GM21360 (cell line): Measurements from ENCODE around the gene EIF4E.
"Not testable (repeated sequence)": the region's sequence is repeated elsewhere in the genome, so short reads cannot be mapped to it uniquely, and the experiment has no call there.

ENCODE experiments used
- ATAC-seq: cut with Tn5 transposase; IDR thresholded peaks from one replicate; pipeline ENCODE4 v1.9.1; 2021; ENCODE audit warnings: mild to moderate bottlenecking, moderate library complexity; ENCODE audit not compliant: unreplicated experiment

EIF4E gene

DNA sequence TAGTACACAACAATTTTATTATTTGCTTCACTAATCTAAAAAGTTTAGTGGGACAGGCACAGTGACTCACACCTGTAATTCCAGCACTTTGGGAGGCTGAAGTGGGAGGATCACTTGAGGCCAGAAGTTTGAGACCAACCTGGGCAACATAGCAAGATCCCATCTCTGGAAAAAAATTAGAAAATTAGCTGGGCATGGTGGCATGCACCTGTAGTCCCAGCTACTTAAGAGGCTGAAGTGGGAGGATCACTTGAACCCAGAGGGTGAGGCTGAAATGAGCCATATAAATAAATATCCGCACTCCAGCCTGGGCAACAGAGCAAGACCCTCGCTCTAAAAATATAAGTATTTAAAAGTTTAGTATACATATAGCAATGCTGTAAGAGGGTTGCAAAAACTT, 42.6 kb downstream of the EIF4E start:
- not testable (repeated sequence) for ATAC-seq

DNA sequence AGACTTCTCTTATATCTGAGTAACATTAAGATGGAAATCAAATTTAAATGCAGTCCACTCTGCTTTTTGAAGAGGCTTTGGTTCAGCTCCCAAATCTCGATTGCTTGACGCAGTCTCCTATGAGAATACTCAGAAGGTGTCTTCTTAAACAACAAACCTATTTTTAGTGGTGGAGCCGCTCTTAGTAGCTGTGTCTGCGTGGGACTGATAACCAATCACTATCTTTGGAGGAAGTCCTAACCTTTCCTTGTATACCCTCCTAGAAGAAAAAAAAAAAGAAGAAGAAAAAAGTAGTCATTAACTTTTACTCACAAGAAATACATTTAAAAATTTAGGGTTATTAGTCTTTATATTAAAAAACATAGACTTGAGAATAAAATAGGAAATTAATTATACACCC, 48.0 kb downstream of the EIF4E start:
- not testable (repeated sequence) for ATAC-seq

DNA sequence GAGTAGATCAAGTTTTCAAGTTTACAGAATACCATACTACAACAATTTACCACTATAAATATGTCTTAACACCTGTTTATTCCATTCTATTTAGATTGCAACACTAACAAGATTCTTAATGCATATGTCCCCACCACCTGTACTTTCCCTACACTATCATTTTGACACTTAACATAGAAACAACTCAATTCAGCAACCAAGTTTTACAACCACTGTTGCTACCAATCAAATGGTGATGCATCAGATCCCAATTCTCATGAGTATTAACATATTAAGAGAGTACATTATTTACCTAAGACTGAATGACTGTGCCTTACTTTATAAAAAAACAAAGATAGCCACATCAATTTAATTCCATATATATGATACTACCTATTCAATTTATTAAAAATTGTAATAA, 49.4 kb downstream of the EIF4E start:
- no peak for ATAC-seq

DNA sequence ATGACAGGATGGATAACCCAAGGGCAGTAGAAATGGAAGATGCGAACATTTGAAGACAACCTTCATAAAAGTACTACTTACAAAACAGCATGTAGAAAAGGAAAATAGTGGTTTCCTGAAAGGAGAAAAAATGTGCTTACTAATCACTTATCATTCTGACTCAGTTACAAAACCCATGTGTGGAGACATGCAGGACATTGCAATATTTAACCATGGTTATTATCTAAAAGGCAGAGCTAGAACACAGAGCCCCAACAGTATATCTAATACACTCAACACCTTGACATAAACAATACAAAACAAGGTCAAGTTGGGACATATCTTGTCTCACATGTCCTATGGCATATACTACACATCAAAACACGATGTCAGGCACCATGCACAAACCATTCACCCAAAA, 55.9 kb downstream of the EIF4E start:
- ATAC-seq: no peak

DNA sequence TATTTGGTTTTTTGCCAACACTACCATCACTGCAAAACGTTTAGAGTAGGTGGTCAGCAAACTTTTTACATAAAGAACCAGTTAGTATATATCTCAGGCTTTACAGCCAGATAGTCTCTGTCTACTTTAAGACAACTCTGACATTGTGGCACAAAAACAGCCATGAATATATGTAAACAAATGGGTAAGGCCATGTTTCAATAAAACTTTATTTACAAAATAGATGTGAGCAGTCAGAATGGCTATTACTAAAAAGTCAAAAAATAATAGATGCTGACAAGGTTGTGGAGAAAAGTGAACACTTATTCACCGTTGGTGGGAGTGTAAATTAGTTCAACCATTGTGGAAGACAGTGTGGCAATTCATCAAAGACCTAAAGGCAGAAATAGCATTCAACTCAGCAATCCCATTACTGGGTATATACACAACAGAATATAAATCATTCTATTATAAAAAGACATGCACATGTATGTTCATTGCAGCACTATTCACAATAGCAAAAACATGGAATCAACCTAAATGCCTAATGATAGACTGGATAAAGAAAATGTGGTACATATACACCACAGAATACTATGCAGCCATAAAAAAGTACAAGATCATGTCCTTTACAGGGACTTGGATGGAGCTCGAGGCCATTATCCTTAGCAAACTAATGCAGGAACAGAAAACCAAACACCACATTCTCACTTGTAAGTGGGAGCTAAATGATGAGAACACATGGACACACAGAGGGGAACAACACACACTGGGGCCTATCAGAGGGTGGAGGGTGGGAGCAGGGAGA, 56.6 kb downstream of the EIF4E start:
- not testable (repeated sequence) for ATAC-seq

DNA sequence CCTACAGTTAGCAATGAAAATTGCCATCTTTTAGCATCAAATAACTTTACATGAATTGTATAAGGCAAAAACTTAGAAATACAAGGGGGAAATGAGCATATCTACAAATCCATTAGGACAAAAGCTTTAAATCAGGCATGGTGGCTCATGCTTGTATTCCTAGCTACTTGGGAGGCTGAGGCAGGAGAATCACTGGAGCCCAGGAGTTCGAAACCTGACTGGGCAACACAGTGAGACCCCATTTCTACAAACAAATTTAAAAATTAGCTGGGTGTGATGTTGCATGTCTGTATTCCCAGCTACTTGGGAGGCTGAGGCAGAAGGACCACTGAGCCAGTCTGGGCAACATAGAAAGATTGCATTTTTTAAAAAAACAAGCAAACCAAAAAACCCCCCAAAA, 61.3 kb downstream of the EIF4E start:
- no peak for ATAC-seq

DNA sequence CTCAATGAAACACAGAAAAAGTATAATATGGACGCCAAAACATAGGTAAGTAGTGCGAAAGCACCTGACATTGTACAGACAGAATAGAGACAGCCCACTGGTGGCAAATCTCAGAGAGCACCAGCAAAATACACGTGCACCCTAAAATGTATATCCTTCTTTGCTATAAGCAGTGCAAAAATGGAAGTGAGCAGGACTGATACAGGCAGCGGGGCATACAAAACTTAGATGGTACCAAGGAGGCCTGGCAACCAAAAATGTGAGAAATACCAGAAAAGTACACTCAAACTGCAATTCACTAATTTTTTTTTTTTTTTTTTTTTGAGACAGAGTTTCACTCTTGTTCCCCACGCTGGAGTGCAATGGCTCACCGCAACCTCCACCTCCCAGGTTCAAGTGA, 63.9 kb downstream of the EIF4E start:
- no peak for ATAC-seq

DNA sequence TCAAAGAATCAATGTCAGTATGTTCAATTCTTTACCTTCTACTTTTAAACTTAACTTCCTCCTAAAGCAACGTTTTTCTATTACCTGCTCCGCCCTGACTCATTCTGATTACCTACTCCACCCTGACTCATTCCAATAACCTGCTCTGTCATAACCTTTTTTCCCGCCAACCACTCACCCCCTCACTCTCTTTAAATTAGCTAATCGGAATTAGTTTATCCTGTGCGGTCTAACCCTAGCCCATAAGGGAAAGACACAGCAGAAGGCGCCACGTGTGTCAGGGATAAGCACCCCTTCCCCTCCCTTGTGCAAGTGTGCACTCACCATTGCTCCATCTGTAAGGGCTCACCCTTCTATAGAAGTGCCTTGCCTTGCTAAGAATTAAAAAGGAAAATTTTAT, 64.4 kb downstream of the EIF4E start:
- no peak for ATAC-seq

DNA sequence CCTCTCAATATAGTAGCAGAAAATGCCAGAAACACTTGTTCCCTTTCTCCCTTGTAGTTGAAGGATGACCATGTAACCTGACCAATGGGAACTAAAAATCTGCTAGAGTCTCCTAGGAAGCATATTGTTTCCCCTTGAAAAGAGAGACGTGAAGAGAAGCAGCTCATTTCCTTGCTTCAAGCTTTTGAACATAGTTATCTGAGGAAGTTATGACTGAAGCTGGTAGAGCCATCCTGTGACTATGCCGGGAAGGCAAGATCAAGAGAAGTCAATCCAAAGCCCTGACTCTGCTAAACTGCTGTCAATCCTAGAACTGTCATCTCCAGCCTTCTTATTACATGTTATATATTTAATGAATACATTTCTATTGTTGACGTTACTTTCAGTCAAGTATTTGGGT, 66.6 kb downstream of the EIF4E start:
- ATAC-seq: no peak

DNA sequence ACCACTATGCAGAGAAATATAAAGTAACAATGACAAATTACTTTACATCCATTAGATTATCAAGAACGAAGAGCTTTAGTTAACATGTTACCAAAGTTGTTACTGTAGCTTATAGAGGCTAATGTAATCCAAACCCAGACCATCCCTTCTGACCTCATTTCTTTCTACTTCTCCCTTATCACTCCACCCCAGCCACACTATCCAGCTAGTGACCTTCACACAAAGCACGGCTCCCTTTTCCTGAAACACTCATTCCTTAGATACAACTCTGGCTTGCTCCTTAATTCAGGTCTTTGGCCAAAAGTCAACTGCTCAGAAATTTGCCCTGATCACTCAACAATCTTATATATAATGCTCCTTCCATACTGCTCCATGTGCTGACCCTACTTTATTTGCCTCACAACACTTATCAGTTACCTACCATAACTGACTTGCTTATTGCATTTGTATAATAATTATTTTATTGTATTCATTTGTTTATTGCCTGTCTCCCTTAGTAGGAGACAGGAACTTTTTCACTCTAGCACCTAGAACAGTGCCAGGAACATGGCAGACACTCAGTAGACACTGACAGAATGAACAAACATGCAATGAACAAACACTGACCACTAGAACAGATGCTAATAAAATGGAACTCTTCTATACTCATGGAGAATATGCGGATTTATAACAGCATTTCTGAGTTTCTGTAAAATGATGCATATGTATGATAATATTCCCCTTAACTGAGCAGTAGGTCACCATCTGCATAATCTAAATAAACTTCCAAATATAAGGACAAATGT, 67.6 kb downstream of the EIF4E start:
- ATAC-seq: no peak

DNA sequence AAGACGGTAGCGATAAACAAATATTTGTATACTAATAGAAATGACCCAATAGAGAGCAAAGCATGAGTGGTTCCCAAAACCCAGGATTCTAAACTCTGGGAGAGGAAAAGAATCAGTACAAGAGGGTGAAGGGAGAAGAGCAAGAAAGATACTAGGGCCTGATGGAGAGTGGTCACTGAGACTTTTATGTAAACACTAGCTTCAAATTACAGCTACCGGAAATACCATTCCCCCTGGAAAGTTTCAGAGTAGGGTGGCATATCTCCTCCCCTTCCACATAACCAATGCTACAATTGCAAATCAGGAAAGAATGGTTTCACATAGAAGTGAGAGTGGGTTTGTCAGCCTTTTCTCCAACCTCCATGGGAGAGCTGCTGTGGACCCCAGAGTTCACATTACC, 77.1 kb downstream of the EIF4E start:
- no peak for ATAC-seq

DNA sequence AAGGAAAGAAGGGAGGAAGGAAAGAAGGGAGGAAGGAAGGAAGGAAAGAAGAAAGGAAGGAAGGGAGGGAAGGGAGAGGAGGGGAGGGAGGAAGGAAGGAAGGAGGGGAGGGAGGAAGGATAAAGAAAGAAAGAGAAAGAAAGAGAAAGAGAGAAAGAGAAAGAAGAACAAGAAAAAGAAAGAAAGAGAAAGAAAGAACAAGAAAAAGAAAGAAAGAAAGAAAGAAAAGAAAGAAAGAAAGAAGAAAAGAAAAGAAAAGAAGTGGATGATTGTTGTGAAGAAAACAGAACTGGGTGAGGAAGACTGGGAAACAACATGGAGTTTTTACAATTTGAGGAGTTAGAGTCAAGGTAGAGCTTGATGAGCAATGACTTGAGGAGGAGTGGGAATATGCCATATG, 78.0 kb downstream of the EIF4E start:
- ATAC-seq: no peak

DNA sequence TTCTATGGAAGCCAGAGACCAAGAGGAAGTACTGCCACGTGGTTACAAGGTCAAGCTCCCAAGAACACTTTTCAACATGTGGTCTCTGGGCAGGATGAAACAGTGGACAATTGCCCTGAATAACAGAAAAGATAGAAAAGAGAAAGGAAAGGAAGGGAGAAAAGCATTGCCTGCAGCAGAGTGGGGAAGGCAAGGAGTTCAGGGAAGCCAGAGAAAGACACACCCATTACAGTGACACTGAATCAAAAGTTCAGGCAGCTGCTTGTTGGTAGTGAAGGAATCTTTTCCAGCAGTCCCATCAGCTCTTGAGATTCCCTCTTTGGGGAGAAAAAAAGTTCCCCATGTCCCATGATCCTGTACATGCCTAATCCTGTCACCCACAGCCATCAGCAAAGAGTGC, 80.5 kb downstream of the EIF4E start:
- ATAC-seq: no peak

DNA sequence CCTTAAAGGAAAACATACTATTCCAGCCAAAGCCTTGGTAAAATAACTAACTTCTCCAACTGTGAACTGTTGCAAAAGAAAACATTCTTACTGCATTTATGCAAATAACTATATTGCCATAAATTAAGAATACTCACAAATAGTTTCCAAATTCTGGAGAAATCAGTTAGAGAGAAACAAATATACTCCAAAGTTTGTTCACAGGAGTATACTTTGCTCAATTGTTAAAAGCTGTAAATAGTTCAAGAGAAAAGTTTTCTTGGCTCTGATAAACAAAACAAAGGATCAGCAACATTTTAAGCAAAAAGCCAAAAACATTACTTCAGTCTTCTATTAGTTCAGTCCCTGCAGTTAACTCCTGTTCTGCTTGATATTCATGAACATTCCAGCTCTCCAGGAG, 83.0 kb downstream of the EIF4E start:
- no peak for ATAC-seq

DNA sequence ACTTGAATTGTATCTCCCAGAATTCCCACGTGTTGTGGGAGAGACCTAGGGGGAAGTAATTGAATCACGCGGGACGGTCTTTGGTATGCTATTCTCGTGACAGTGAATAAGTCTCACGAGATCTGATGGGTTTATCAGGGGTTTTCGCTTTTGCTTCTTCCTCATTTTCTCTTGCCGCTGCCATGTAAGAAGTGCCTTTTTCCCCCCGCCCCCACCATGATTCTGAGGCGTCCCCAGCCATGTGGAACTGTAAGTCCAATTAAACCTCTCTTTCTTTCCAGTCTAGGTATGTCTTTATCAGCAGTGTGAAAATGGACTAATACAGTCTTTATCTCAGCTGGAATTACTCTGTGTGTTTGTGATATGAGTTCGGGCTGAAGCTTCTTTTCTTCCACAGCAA, 86.0 kb downstream of the EIF4E start:
- ATAC-seq: not testable (repeated sequence)

DNA sequence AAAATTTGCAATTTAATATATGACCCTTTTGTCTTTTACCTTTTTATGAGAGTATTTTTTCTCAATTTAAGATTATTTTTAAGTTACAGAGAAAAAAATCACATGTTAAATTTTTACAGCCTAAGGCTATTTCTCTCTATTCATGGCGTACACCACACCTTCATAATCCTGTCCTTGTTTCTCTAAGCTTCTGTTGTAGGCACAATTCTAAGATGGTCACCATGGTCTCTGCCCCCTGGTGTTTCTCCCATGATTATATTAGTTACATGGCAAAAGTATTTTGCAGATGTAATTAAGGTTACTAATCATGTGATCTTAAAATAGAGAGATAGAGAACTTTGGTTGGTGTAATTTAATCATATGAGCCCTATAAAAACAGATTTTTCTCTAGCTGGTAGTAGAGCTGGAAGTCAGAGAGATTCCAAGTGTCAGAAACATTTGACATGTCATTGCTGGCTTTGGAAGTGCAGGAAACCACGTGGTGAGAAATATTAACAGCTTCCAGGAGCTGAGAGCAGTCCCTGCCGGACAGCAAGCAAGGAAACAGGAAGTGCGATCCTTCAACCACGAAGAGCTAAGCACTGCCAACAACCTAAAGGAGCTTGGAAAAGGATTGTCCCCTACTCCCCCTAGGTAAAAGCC, 89.8 kb downstream of the EIF4E start:
- ATAC-seq: no peak

DNA sequence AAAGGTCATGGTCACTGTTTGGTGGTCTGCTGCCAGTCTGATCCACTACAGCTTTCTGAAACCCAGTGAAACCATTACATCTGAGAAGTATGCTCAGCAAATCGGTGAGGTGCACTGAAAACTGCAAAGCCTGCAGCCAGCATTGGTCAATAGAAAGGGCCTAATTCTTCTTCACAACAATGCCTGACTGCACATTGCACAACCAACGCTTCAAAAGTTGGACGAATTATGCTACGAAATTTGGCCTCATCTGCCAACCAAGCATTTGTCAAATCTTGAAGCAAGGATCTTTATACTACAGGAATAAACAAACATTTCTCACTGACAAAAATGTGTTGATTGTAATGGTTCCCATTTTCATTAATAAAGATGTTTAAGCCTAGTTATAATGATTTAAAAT, 90.4 kb downstream of the EIF4E start:
- ATAC-seq: no peak

DNA sequence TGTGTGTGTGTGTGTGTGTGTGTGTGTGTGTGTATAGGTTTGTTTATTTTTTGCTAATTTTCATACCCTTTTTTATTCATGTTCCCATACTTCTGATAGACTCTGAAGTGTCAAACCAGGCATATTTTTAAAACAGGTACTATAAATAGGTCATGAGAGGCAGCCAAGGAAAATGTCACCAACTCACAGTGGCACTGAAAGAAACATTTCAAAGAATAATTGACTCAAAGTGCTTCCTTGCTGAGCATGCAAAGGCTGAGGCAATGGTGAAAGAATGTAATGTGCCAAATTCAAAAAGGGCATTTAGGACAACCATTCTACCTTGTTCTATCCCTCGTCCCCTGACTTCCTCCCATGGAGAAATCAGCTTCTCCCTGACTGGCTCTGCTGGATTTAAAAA, 95.5 kb downstream of the EIF4E start:
- ATAC-seq: no peak

DNA sequence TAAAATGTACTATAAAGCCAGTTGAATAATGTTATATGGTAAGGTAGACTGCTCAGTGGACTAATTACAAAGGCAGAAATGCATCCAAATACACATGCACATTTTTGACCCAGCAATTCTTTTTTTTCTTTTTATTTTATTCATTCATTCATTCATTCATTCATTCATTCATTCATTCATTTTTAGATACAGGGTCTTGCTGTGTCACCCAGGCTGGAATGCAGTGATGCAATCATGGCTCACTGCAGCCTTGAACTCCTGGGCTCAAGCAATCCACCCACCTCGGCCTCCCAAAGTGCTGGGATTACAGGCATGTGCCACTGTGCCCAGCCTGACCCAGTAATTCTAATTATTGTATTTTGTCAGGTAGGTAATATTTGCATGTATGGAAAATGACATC, 97.9 kb downstream of the EIF4E start:
- ATAC-seq: not testable (repeated sequence)
